Heart left ventricle (tissue), 16 donors: ENCODE results near the gene NUAK2. TPM values are rescaled to one million over a fixed set of nuclear protein-coding genes. Genes with fewer than 3 reads are reported as not detected.

Experiments
- ATAC-seq, 4 donors: fragments of 200-7000 bp; cut with Tn5 transposase; one replicate each; pipeline ENCODE4 v1.9.1; 2020 to 2022; ENCODE audit warnings: moderate library complexity in 4 of 4, mild to moderate bottlenecking in 3 of 4, moderate number of reproducible peaks in 1 of 4
- DNase-seq, 5 donors: peaks; one replicate each; pipeline ENCODE4 v3.0.0-alpha.2; 2020
- H3K27ac ChIP-seq, 12 donors: fragments of 200-600 bp; sonication (generic) in 4 of 12; one replicate each; pipeline versions ENCODE4 v1.5.0 to v1.8.0; 2016 to 2022; ENCODE audit warnings: mild to moderate bottlenecking in 2 of 12
- H3K27me3 ChIP-seq, 9 donors: fragments of 200-600 bp; sonication (generic) in 2 of 9; one replicate each; pipeline versions ENCODE4 v1.5.1 to v1.8.0; 2016 to 2022; ENCODE audit warnings: mild to moderate bottlenecking in 3 of 9
- H3K36me3 ChIP-seq, 9 donors: fragments of 200-600 bp; sonication (generic) in 2 of 9; one replicate each; pipeline versions ENCODE4 v1.5.0 to v1.8.0; 2018 to 2022; ENCODE audit warnings: mild to moderate bottlenecking in 2 of 9
- H3K4me1 ChIP-seq, 12 donors: fragments of 200-600 bp; sonication (generic) in 4 of 12; one replicate each; pipeline versions ENCODE4 v1.5.0 to v1.8.0; 2016 to 2022; ENCODE audit warnings: mild to moderate bottlenecking in 3 of 12
- H3K4me3 ChIP-seq, 12 donors: fragments of 200-600 bp; sonication (generic) in 4 of 12; one replicate each; pipeline versions ENCODE4 v1.5.0 to v1.8.0; 2017 to 2022; ENCODE audit warnings: mild to moderate bottlenecking in 9 of 12, moderate library complexity in 4 of 12
- H3K9me3 ChIP-seq, 12 donors: fragments of 200-600 bp; sonication (generic) in 4 of 12; one replicate each; pipeline versions ENCODE4 v1.5.0 to v1.8.0; 2016 to 2022; ENCODE audit warnings: mild to moderate bottlenecking in 1 of 12
- CTCF ChIP-seq, 12 donors: fragments of 200-600 bp; sonication (generic) in 4 of 12; IDR thresholded peaks; one replicate each; pipeline versions ENCODE4 v1.5.0 to v1.8.0; 2018 to 2022; ENCODE audit warnings: antibody characterized with exemption in 12 of 12, mild to moderate bottlenecking in 5 of 12
- POLR2A ChIP-seq, 2 donors: fragments of 450-650 bp; IDR thresholded peaks; one replicate each; pipeline ENCODE4 v1.6.1; 2017; ENCODE audit warnings: antibody characterized with exemption in 2 of 2, mild to moderate bottlenecking in 2 of 2, moderate library complexity in 2 of 2
- WGBS, 4 donors: extraction: QIAGEN DNeasy Blood & Tissue Kit in 2 of 4; methylation state at CpG; one replicate each; pipeline versions ENCODE4 v1.1.5 to v1.1.7; 2013 to 2018; 5-methylcytosine and 5-hydroxymethylcytosine counted together
- intact Hi-C, 10 donors: fragments of 100-400 bp; cut with DNase I; formaldehyde crosslinking; loops; one replicate each; pipeline versions ENCODE4 v1.11.1 to v1.14.2; 2022
- long read RNA-seq, 3 donors: library from polyadenylated mRNA; unstranded; transcript quantifications; one replicate each; pipeline ENCODE4 v2.0.0, GENCODE V29; 2020 to 2021
- polyA plus RNA-seq, 2 donors: library from polyadenylated mRNA; stranded (reverse); fragments of 200-250 nt; gene quantifications; one replicate each; pipeline ENCODE4 v1.2.3, GENCODE V29; 2013
- total RNA-seq, 9 donors: library from RNA; depleted of rRNA in 2 of 9; stranded (reverse); fragments of >200 nt in 2 of 9; fragmentation: NEBNext Ultra II Directional in 3 of 9; extraction: Animal tissue kit (Norgen Biotek cat#: 25700) in 3 of 9; gene quantifications; one replicate each; pipeline versions ENCODE4 v1.1.0 to v1.2.4, GENCODE V29; 2016 to 2023
- donor health status: ischemic (EF 13 %, LVEDD 7.1; RV severe dilation, severe dysfunction).
- donor health status: healthy with polysubstance abuse.
- donor health status: DM: no; HTN: yes; CAD: no.
- donor health status: DM: no; HTN: no; CAD: no.
- donor health status: ischemic (EF 25% LVEDD 6.9; RV normal size, moderate dysfunction).
- donor health status: ischemic (EF 25% LVEDD 5.7; RV mildly dilated, moderate dysfunction).
- donor health status: healthy.
- donor health status: DM: yes; HTN: yes; CAD: no.
- donor health status: ischemic (EF 35%, LVEDD 5.7; RV mildly dilated, moderate dysfunction).
- donor health status: nonischemic (EF 11% LVEDD 7.7; RV severe dilation, severe dysfunction).
- donor health status: DM: yes; HTN: yes; CAD: no.
- donor health status: PGD.
- donor health status: ischemic (EF 29% LVEDD 5.4; RV normal size, mild dysfunction).
- donor health status: nonischemic (EF 23%, LVEDD 6.1; RV moderate dilation, normal function).

The NUAK2 gene
- total RNA-seq (1 to 10 TPM in 3 of 9 donors, under 1 TPM in 6; 0.25 to 2.6 (median 0.82) TPM), polyA plus RNA-seq (under 1 TPM; 0.46 to 0.50 TPM)
- long read RNA-seq, donor 1, result 0 reads
- long read RNA-seq, donor 2, result 0 reads
- long read RNA-seq, donor 3, partial matches to known transcripts, result 0 of 1 reads
- long read RNA-seq, donor 3, other reads (novel, unspliced or antisense), result 1 of 1 reads

GRCh38 chr1:205321162-205321958 lies at the start of gene NUAK2:
Gene NUAK2, minus strand, starts transcription at chr1:205321745. Its CDS starts 117 bp downstream, at chr1:205321628.
- no peaks in the 10 kb centered on the region for H3K36me3 ChIP-seq
- WGBS, 4 donors, result 0 to 1% (median 0%) methylated on average over 40 to 75 of the region's 75 CpGs
- intact Hi-C loops, result no loop called here
- peaks cover 0 to 8% (median 0%) of the 10 kb centered on the region in 9 donors for H3K27me3 ChIP-seq
- ATAC-seq, result peak; percentile 89 to 96 (median 95)
- peak within 1 kb of the TSS; percentile 48 to 92 (median 74) for H3K4me3 ChIP-seq
- DNase-seq, result peak; percentile 90 to 96 (median 94)
- H3K9me3 ChIP-seq, result no peaks in the 10 kb centered on the region
- peak within 1 kb of the TSS in 10 of 12 donors; percentile 9 to 86 (median 70) for H3K27ac ChIP-seq
- TF ChIP-seq POLR2A (IDR thresholded peaks at IDR 0.05), result peak; percentile 20 to 86
- peak in 9 of 12 donors; percentile 17 to 61 (median 32) for TF ChIP-seq CTCF (IDR thresholded peaks at IDR 0.05)
- H3K4me1 ChIP-seq, result peaks cover 12 to 60% (median 35%) of the 10 kb centered on the region in 12 donors

- Histone ChIP-seq H3K36me3 (no peaks in the 10 kb centered on the region), H3K4me3 (no peak overlapping the region), H3K27me3 (peaks cover 0 to 22% (median 4%) of the 10 kb centered on the region in 9 donors), H3K27ac (no peak overlapping the region), H3K9me3 (no peaks in the 10 kb centered on the region), H3K4me1 (peaks cover 0 to 16% (median 0%) of the 10 kb centered on the region in 12 donors)
- TF ChIP-seq CTCF (IDR thresholded peaks at IDR 0.05) (no peak), POLR2A (IDR thresholded peaks at IDR 0.05) (no peak)
- no peak for DNase-seq
- no peak for ATAC-seq
- intact Hi-C loops, result no loop called here
Observed at GRCh38 chr1:205370780-205371179, 49.2 kb upstream of the NUAK2 start.

- WGBS, 4 donors, result 67 to 71% (median 69%) methylated on average over 3 of the region's 3 CpGs
- H3K36me3 ChIP-seq, result no peaks in the 10 kb centered on the region
- H3K4me3 ChIP-seq, result no peak overlapping the region
- ATAC-seq, result peak in 1 of 4 donors; percentile 24
- no peak for TF ChIP-seq CTCF (IDR thresholded peaks at IDR 0.05)
- no peak for TF ChIP-seq POLR2A (IDR thresholded peaks at IDR 0.05)
- no peaks in the 10 kb centered on the region for H3K9me3 ChIP-seq
- no peak overlapping the region for H3K27ac ChIP-seq
- H3K4me1 ChIP-seq, result peaks cover 0 to 19% (median 0%) of the 10 kb centered on the region in 12 donors
- no peak for DNase-seq
- intact Hi-C loops, result no loop called here
- peaks cover 0 to 16% (median 4%) of the 10 kb centered on the region in 9 donors for H3K27me3 ChIP-seq
Observed at GRCh38 chr1:205369701-205370123, 48.2 kb upstream of the NUAK2 start.

- DNase-seq, result no peak
- no peak for ATAC-seq
- Histone ChIP-seq H3K4me1 (peaks cover 0 to 14% (median 0%) of the 10 kb centered on the region in 12 donors), H3K36me3 (no peaks in the 10 kb centered on the region), H3K27me3 (peaks cover 0 to 6% (median under 1%) of the 10 kb centered on the region in 9 donors), H3K9me3 (no peaks in the 10 kb centered on the region), H3K4me3 (no peak overlapping the region), H3K27ac (no peak overlapping the region)
- TF ChIP-seq POLR2A (IDR thresholded peaks at IDR 0.05), result no peak
- no peak for TF ChIP-seq CTCF (IDR thresholded peaks at IDR 0.05)
- 97% methylated on average over 6 of the region's 6 CpGs for WGBS, 4 donors
- intact Hi-C loops, result no loop called here
Observed at GRCh38 chr1:205368478-205368877, 46.9 kb upstream of the NUAK2 start.
